Breast epithelium (tissue), 3 donors: Measurements from ENCODE around the gene PSMA7.

Experiments
- POLR2A ChIP-seq: fragments of 450-650 bp; IDR thresholded peaks from one replicate; pipeline ENCODE4 v1.6.1; 2016; ENCODE audit warnings: antibody characterized with exemption, mild to moderate bottlenecking, moderate library complexity
- POLR2AphosphoS5 ChIP-seq, 3 donors: sonication (generic); formaldehyde crosslinking; IDR thresholded peaks; one replicate each; pipeline ENCODE4 v1.6.1; 2017; ENCODE audit warnings: antibody characterized with exemption in 3 of 3
- TF ChIP-seq, protein P1 (sequence below), 3 donors: fragments of 450-650 bp; IDR thresholded peaks; one replicate each; pipeline ENCODE4 v1.5.1; 2016 to 2017; ENCODE audit warnings: antibody characterized with exemption in 3 of 3, mild to moderate bottlenecking in 3 of 3, moderate library complexity in 3 of 3

DNA sequence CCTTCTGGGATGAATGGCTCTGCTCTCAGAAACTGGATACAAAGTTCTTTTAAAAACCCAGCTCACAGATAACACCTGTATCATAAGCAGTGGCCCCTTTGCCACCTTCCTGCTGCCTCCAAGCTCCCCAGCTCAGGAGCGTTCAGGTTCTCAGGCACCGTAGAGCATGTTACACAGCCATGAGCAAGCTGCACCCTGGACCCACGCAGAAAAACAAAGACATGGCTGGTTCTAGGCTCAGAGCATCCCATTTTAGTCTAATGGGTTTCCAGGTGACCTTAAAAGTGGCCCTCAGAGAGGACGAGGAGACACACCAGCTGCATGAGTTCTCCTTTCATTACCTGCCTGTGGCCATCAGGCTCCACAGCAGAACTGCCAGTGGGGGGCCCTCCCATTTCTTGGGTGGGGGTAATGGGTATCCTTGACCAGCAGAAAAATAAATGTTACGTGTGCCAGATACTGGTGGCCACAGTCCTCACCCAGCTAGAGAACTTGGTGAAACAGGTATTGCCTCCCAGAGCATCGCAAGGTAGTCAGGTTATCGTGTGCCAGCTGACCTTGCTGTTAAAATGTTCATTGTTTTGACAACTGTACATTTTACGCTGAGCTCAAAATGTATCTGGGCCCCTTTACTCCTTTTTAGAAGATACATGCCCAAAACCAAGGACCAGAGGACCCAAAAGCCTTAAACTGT, 7.5 kb downstream of the PSMA7 start:
- TF ChIP-seq POLR2A: no peak
- TF ChIP-seq, protein P1, sequence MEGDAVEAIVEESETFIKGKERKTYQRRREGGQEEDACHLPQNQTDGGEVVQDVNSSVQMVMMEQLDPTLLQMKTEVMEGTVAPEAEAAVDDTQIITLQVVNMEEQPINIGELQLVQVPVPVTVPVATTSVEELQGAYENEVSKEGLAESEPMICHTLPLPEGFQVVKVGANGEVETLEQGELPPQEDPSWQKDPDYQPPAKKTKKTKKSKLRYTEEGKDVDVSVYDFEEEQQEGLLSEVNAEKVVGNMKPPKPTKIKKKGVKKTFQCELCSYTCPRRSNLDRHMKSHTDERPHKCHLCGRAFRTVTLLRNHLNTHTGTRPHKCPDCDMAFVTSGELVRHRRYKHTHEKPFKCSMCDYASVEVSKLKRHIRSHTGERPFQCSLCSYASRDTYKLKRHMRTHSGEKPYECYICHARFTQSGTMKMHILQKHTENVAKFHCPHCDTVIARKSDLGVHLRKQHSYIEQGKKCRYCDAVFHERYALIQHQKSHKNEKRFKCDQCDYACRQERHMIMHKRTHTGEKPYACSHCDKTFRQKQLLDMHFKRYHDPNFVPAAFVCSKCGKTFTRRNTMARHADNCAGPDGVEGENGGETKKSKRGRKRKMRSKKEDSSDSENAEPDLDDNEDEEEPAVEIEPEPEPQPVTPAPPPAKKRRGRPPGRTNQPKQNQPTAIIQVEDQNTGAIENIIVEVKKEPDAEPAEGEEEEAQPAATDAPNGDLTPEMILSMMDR (IDR thresholded peaks at IDR 0.05): no peak
- TF ChIP-seq POLR2AphosphoS5 (IDR thresholded peaks at IDR 0.05): no peak
